MG63 (cell line): Measurements from ENCODE around the gene PSMD1. TPM values are rescaled to one million over a fixed set of nuclear protein-coding genes. Genes with fewer than 3 reads are reported as not detected.
"Not testable (repeated sequence)": the region's sequence is repeated elsewhere in the genome, so short reads cannot be mapped to it uniquely, and the experiment has no call there.

ENCODE experiments used
- DNase-seq: peaks from one replicate; pipeline ENCODE4 v3.0.0-alpha.2; 2020
- H3K27me3 ChIP-seq: fragments of 250-450 bp; sonication (Bioruptor Pico); 2 replicates; pipeline ENCODE4 v1.5.1; 2020; ENCODE audit warnings: mild to moderate bottlenecking, moderate library complexity
- H3K36me3 ChIP-seq: fragments of 250-450 bp; sonication (Bioruptor Pico); 2 replicates; pipeline ENCODE4 v1.5.1; 2020; ENCODE audit warnings: mild to moderate bottlenecking, moderate library complexity
- H3K4me3 ChIP-seq: fragments of 250-450 bp; sonication (Bioruptor Pico); 2 replicates; pipeline ENCODE4 v1.5.1; 2020; ENCODE audit warnings: mild to moderate bottlenecking, moderate library complexity
- H3K9me3 ChIP-seq: fragments of 250-450 bp; sonication (Bioruptor Pico); 2 replicates; pipeline ENCODE4 v1.5.1; 2020; ENCODE audit warnings: mild to moderate bottlenecking, moderate library complexity
- total RNA-seq: library from RNA; depleted of rRNA; stranded (reverse); fragments of >200 nt; shearing (Covaris generic); gene quantifications from 2 replicates; pipeline ENCODE4 v1.2.3, GENCODE V29; 2014; ENCODE audit warnings: low replicate concordance

Gene PSMD1
- total RNA-seq, 1 experiment from 2014 or later, result 54.6 TPM

DNA sequence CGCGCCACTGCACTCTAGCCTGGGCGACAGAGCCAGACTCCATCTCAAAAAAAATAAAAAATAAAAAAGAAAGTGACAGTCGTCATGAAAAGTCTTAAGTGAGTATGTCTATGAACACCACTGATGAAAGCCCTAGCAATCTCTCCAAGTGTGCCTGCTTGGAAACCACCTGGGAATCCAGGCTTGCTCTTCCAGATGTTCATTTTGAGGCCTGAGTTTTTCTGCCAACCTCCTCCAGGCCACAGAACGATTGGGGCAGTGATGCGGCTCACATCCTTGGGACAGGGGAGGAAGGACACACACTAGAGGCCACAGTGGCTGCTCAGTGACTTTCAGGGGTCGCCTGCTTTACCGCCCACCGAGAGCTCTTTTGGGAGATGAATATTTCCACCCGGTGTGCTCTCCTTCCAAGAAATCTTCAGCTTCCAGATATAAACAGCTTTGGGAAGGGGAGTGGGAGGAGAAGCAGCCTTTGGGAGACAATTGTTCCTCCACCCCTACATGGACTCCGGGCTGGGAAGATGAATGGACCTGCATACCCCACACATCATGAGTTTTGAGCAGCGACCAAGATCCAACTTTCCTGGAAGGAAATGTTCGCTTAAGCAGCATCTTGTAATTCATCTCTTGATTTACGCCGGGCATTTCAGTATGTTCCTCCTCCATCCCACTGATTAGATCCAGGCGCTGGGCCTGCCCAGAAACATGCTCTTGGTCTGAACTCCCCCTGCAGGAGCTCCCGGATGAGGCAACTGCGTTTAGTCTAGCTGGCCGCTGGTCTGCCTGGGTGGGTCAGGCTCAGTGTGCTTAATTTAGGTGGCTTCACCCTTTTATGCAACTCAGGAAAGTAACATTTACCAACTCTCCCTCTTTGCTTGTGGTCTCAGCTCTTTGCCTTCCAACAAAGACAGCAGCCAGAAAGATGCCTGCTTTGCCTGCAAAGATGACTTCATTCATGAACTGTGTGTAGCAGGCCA is 135.5 kb downstream of the PSMD1 start:
- Histone ChIP-seq H3K4me3 (no peak overlapping the region), H3K27me3 (no peaks in the 10 kb centered on the region), H3K36me3 (no peaks in the 10 kb centered on the region), H3K9me3 (no peaks in the 10 kb centered on the region)
- DNase-seq, result peak; percentile 45

DNA sequence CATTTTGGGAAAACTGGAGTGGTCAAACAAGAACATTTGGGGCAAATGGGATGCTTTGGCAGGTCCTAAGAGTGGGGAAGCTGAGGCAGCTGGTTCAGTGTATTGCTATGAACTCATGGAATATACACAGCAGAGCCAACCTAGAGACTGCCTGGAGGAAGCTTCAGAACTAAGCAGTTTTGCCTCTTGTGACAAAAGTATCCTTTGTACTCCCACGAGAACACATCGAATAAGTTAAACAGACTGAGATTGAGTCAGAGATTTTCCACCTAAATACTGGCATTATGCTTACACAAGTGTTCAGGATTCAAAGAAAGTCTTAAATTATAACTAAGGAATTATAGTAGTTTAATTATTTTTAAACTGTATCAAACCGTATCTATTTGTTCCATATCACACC is 136.5 kb downstream of the PSMD1 start:
- Histone ChIP-seq H3K27me3 (no peaks in the 10 kb centered on the region), H3K36me3 (no peaks in the 10 kb centered on the region), H3K9me3 (no peaks in the 10 kb centered on the region), H3K4me3 (no peak overlapping the region)
- no peak for DNase-seq

DNA sequence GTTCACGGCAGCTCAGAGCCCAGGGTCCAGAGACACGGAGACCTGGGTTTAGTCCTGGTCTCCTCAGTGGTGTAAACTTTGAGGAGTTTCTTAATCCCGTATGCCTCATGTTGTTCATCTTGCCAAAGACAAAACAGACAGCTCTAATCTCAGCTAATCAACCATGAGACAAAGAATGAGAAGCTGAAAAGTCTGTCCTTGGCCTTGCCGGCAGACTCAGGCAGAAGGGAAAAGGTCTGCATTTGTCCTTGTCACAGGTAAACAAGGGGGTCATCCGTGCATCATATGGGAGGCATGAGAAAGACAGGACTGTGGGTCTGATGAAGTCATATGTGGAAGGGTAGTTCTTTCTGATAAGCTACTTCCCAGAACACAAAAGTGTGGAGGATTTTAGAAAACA is 139.9 kb downstream of the PSMD1 start:
- Histone ChIP-seq H3K9me3 (no peaks in the 10 kb centered on the region), H3K4me3 (no peak overlapping the region), H3K27me3 (no peaks in the 10 kb centered on the region), H3K36me3 (no peaks in the 10 kb centered on the region)
- DNase-seq, result no peak

DNA sequence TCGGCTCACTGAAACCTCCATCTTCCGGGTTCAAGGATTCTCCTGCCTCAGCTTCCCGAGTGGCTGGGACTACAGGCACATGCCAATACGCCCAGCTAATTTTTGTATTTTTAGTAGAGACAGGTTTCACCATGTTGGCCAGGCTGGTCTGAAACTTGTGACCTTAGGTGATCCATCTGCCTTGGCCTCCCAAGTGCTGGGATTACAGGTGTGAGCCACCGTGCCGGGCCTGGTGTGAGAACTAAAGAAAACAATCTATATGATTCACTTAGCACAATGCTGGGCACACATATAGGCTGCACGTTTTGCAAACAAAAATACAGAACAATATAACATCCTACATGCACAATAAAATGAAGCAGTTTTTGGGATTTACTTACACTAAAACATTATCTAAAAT is 140.5 kb downstream of the PSMD1 start:
- not testable (repeated sequence) for DNase-seq, H3K27me3 ChIP-seq, H3K36me3 ChIP-seq, H3K9me3 ChIP-seq, H3K4me3 ChIP-seq

DNA sequence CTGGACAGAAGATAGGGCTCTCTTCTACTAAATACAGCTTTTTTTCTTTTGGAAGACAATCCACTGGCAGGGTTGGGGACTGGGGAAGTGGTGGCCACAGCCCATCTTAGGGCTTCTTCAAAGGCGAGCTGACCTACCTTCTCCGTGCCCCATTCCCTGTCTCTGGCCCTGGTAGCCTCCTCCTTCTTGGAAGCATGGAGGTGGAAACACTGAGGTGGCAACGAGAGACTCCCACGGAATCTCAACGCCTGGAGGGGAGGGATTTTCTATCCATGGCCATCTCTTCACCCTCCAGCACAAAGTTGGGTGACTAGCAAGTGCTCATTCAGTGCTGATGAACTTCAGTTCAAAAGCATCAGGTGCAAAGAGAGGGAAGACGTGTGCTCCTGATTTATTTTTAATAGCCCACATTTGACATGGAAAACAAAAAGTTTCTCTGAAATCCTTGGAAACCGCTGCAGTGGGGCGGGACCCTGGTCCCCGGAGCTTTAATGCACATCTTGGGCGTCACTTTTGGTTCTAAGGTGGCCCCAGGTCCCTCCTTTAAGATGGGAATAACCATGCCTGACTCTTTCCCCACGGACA is 141.1 kb downstream of the PSMD1 start:
- no peak for DNase-seq
- H3K27me3 ChIP-seq, result no peaks in the 10 kb centered on the region
- no peaks in the 10 kb centered on the region for H3K36me3 ChIP-seq
- H3K9me3 ChIP-seq, result no peaks in the 10 kb centered on the region
- peak overlapping the region; percentile 91 for H3K4me3 ChIP-seq

DNA sequence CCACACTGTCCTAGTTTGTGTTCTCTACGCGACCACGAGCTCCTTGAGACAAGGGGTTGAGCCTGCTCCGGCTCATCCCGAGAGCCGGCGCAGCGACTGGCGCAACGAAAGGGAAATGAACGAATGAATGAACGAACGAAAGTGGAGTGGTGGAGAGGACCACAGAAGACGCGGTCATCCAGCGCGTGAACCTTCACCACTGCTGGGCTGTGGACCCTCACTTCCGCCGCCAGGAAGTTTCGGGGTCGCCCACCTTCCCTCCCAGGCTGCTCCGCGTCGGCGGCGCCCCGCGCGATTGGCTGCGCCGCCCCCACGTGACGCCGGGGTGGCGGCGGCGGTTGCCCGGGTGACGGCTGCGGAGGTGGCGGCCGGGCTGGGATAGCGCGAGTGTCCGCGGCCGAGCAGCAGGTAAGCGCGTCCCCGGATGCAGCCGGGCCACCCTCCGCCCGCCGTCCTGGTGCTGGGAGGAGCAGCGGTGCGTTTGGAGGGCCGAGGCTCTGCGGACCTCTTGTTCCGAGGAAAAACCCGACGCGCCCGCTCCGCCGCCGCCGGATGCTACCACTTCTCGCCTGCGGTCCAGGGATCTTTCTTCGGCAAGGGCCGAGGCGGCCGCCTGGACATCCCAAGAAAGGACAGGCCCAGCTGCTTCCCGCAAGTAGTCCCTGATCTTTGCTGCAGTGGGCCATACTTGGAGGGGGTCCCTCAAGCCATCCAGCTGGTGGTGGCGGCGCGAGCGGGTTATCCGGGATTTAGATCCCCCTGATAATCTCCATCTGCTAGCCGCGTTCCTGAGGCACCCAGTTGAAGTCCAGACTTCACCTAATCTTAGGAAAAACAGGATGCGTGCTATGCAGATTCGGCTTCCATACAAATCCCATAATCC is 141.9 kb downstream of the PSMD1 start, which contains the start of gene ARMC9:
ARMC9 (plus strand) TSS at position 341 of the 883 bp plus-strand sequence. CDS start 7,608 bp downstream, outside the sequence.
- no peaks in the 10 kb centered on the region for H3K27me3 ChIP-seq
- DNase-seq, result peak; percentile 70
- H3K36me3 ChIP-seq, result no peaks in the 10 kb centered on the region
- H3K4me3 ChIP-seq, result peak within 1 kb of the TSS; percentile 91
- H3K9me3 ChIP-seq, result no peaks in the 10 kb centered on the region

DNA sequence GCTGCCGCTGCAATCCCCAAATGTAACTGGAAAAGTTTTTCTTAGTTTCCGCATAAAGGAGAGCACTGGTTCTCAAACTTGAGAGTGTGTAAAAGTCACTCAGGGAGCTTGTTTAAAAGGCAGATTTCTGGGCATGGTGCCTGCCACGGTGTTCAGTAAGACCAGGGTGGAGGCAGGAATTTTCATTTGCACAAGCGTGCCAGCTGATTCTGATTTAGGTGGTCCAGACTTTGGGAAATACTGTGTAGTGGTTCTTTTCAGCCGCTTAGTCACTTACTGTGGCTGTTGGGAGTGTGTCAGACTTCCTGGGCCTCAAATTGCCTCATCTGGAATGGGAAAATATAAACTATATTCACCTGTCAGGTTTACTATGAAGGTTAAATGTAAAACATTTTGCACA is 142.6 kb downstream of the PSMD1 start:
- no peak for DNase-seq
- Histone ChIP-seq H3K9me3 (no peaks in the 10 kb centered on the region), H3K27me3 (no peaks in the 10 kb centered on the region), H3K4me3 (peak overlapping the region; percentile 91), H3K36me3 (no peaks in the 10 kb centered on the region)

DNA sequence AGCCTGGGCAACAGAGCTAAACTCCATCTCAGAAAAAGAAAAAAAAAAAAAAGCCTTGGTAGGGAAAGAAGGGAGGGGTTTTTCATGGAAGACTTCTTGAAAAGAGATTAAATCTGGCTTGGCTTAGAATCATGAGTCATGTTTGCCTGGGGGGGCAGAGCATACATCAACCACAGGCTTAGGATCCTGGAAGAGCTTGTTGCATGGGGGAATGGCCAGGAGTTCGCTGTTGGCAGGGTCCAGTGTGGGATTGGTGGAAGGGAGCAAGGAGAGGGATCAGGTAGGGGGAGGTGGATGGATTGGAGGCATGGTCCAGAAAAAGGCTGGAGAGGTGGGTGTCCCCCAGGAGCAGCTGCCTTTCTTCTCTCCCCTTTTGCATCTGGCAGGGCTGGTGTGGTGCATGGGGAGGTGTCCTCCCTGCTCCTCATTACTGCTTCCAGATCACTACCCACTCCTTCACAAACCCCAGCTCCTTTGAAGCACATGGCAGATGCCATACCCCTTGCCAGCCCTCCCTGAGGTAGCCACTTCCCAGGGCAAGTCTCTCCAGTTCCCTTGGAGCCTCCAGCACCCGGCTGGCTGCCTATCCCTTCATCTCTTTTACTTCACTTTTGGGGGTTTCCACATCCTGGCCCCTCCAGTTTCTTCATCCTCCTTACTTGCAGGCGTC is 144.3 kb downstream of the PSMD1 start:
- peak; percentile 37 for DNase-seq
- Histone ChIP-seq H3K9me3 (no peaks in the 10 kb centered on the region), H3K4me3 (no peak overlapping the region), H3K36me3 (no peaks in the 10 kb centered on the region), H3K27me3 (no peaks in the 10 kb centered on the region)

DNA sequence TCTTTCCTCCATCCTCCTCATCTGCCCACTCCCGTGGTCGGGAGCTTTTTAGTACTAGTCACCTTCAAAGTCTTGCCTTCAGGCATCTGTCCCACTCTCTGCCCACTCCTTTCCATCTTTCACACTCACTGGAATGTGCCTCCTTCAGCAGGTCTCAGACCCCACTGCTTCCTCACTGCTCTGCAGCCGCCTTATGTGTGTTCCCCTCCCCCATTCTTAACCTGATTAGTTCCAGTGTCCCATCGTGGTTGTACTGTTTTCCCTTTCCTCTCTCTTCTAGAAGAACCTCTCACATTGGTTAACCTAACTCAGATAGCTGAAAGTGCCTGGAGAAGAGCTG is 144.8 kb downstream of the PSMD1 start:
- no peaks in the 10 kb centered on the region for H3K9me3 ChIP-seq
- no peaks in the 10 kb centered on the region for H3K27me3 ChIP-seq
- no peak overlapping the region for H3K4me3 ChIP-seq
- DNase-seq, result no peak
- H3K36me3 ChIP-seq, result no peaks in the 10 kb centered on the region

DNA sequence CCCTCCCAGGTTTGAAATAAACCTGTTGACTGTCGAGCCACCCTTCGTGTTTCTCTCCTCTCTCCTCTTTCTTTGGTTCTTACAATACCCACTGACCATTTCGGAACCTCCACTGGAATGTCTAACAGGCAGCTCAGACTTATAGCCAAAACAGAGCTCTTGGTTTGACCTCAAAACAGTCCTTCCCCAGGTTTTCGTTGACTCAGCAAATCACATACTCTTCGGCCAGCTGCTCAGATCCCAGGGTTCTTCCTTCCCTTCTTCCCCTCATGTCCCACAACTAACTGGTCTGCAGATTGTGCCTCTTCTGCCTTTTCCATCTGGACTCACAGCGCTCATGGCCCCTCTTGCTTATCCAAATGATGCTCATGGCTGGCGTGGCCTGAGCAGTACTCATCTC is 146.4 kb downstream of the PSMD1 start:
- no peak for DNase-seq
- no peaks in the 10 kb centered on the region for H3K9me3 ChIP-seq

DNA sequence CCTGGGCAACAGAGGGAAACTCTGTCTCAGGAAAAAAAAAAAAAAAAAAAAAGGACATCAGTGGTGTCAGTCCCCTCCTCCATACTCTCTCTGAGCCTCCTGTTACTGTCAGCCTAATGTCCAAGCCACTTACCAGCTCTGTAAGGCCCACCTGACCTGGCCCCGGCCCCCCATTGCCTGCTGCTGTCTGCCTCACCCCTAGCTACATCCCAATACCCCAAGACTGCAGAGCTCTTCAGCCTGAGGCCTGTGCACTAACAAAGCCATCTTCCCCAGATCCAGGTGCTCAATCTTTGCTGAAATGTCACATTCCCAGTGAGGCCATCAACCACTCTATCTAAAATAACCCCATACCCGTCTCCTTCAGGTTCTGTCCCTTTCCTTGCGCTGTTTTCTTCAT is 147.5 kb downstream of the PSMD1 start:
- Histone ChIP-seq H3K36me3 (no peaks in the 10 kb centered on the region), H3K9me3 (no peaks in the 10 kb centered on the region)
- no peak for DNase-seq

More for the DNA sequence above, 146.4 kb downstream of the PSMD1 start:
- H3K27me3 ChIP-seq, result no peaks in the 10 kb centered on the region
- no peak overlapping the region for H3K4me3 ChIP-seq
- H3K36me3 ChIP-seq, result no peaks in the 10 kb centered on the region

DNA sequence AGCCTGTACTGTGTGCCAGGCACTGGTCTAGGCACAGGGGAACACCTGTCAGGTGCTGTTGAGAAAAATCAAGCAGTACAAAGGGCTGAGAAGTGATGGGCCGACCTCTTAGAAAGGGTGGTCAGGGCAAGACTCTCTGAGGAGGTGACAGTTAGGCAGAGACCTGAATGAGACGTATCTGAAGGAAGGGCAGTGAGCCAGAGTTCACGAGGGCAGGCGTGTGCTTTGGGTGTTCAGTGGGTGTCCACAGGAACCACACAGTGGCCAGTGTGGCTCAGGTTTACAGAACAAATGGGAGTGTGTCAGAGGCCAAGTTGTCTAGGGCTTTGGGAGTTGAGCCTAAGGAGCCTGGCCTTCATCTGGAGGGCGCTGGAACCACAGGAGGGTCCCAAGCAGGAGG is 147.9 kb downstream of the PSMD1 start:
- no peak for DNase-seq
- H3K4me3 ChIP-seq, result no peak overlapping the region
- no peaks in the 10 kb centered on the region for H3K36me3 ChIP-seq
- no peaks in the 10 kb centered on the region for H3K9me3 ChIP-seq
- no peaks in the 10 kb centered on the region for H3K27me3 ChIP-seq

More for the DNA sequence above, 147.5 kb downstream of the PSMD1 start:
- no peak overlapping the region for H3K4me3 ChIP-seq
- H3K27me3 ChIP-seq, result no peaks in the 10 kb centered on the region

DNA sequence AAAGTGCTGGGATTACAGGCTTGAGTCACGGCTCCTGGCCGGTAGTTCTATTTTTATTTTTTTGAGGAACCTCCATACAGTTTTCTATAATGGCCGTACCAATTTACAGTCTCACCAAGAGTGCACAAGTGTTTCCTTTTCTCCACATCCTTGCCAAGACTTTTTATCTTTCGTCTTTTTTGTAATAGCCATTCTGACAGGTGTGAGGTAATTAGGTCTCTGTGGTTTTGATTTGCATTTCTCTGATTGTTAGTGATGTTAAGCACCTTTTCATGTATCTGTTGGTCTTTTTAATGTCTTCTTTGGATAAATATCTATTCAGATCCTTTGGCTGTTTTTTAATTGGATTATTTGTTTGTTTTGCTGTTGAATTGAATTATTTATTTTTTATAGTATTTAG is 151.1 kb downstream of the PSMD1 start:
- Histone ChIP-seq H3K27me3 (no peaks in the 10 kb centered on the region), H3K36me3 (no peaks in the 10 kb centered on the region), H3K4me3 (no peak overlapping the region), H3K9me3 (no peaks in the 10 kb centered on the region)
- no peak for DNase-seq

DNA sequence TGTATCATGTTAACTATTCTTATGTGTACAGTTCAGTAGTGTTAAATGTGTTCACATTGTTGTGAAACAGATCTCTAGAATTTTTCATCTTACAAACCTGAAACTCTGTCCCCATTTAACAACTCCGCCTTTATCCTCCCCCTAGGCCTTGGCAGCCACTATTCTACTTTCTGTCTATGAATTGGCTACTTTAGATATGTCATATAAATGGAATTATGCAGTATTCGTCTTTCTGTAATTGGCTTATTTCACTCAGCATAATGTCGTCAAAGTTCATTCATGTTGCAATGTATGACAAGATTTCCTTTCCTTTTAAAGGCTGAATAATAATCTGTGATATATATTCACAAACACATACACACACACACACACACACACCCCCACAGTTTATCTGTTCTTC is 154.1 kb downstream of the PSMD1 start:
- no peak overlapping the region for H3K4me3 ChIP-seq
- no peaks in the 10 kb centered on the region for H3K36me3 ChIP-seq
- DNase-seq, result no peak
- no peaks in the 10 kb centered on the region for H3K27me3 ChIP-seq
- H3K9me3 ChIP-seq, result no peaks in the 10 kb centered on the region

DNA sequence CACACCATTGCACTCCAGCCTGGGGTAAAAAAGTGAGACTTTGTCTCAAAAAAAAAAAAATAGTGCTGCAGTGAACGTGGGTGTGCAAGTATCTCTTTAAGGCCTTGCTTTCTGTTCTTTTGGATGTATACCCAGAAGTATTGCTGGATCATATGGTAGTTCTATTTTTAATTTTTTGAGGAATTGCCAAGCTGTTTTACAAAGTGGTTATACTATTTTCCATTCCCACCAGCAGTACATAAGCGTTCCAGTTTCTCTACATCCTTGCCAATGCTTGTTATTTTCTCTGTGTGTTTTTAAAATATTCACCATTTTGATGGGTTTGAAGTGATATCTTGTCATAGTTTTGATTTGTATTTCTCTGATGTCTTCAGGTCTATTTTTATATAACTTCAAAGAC is 154.8 kb downstream of the PSMD1 start:
- DNase-seq, result no peak
- Histone ChIP-seq H3K9me3 (no peaks in the 10 kb centered on the region), H3K27me3 (no peaks in the 10 kb centered on the region), H3K4me3 (no peak overlapping the region), H3K36me3 (no peaks in the 10 kb centered on the region)

DNA sequence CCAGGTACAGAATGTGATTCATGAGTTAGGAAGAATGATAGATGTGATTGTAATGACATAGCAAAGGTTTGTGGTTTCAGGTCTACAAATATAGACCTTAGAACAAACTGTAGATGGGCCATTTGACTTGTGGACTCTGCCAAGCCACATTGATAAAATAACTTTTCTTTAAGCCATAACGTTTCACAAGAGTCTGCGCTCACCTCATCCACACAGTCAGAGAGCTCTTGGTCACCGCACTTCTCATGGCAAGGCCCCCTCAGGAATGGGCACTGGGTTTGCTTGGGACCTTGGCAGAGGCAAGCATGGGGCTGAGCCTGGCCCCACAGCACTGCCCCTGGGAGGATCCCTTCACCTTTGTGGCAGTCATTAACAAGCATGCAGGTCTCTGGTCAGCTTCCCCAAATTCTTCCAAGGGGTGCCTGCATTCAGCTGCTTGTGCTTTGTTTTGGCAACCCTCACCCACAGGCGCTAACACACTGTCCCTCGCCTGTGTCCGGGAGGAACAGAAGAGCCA is 155.7 kb downstream of the PSMD1 start:
- Histone ChIP-seq H3K36me3 (no peaks in the 10 kb centered on the region), H3K9me3 (no peaks in the 10 kb centered on the region), H3K4me3 (no peak overlapping the region), H3K27me3 (no peaks in the 10 kb centered on the region)
- DNase-seq, result no peak
